ENCODE measurements around the gene SPDEF. TPM values are rescaled to one million over a fixed set of nuclear protein-coding genes. Genes with fewer than 3 reads are reported as not detected.

Gene SPDEF
- total and polyA plus RNA-seq, 2 experiments from 2014 or later: 0.69 TPM; not detected in 1

- no peaks in the 10 kb centered on the region for H3K36me3 Mint-ChIP-seq (ENCODE audit: low read depth)
Observed at GRCh38 chr6:34586327-34587040, 30.4 kb upstream of the SPDEF start.

GRCh38 chr6:34585512-34586061 is 29.5 kb upstream of the SPDEF start:
- H3K9me3 Mint-ChIP-seq: no peaks in the 10 kb centered on the region
- peaks cover 2% of the 10 kb centered on the region for H3K27me3 Mint-ChIP-seq (ENCODE audit: insufficient read depth, low read depth, poor library complexity)
- Histone ChIP-seq H2AFZ (no peak overlapping the region), H3F3A (replicated peaks; ENCODE audit: low read depth) (0 out of 2 replicates have a peak, but pooled peaks cover under 1% of the 10 kb centered on the region), H3K79me2 (replicated peaks; ENCODE audit: insufficient read depth) (no peaks in the 10 kb centered on the region), H3K4me1 (ENCODE audit: insufficient read depth) (peaks cover 8% of the 10 kb centered on the region; the same call in 1 of the 2 replicates), H3K27ac (ENCODE audit: low read depth) (no peak overlapping the region), H3K4me3 (no peak overlapping the region), H3K27me3 (ENCODE audit: insufficient read depth) (no peaks in the 10 kb centered on the region), H3K36me3 (ENCODE audit: insufficient read depth) (no peaks in the 10 kb centered on the region; the same call in 1 of the 2 replicates), H3K9me2 (ENCODE audit: insufficient read depth) (no peaks in the 10 kb centered on the region), H3K4me2 (no peak overlapping the region), H4K20me1 (replicated peaks; ENCODE audit: insufficient read depth) (peaks cover 15% of the 10 kb centered on the region)
- DNase-seq (ENCODE audit: low spot score) (no peak), ATAC-seq (no peak)
- H3K27ac Mint-ChIP-seq: no peak overlapping the region
- H3K4me3 Mint-ChIP-seq: no peak overlapping the region
- H3K36me3 Mint-ChIP-seq (ENCODE audit: low read depth): no peaks in the 10 kb centered on the region
- peaks cover 36% of the 10 kb centered on the region for H3K4me1 Mint-ChIP-seq
- TF ChIP-seq JUNB (IDR thresholded peaks at IDR 0.05; ENCODE audit: unreplicated experiment) (no peak), REST (IDR thresholded peaks at IDR 0.05; ENCODE audit: unreplicated experiment) (no peak), CREB1 (CRISPR knock-in tag; IDR thresholded peaks at IDR 0.05; ENCODE audit: low read depth) (no peak), ZNF114 (CRISPR knock-in tag; IDR thresholded peaks at IDR 0.05) (no peak), POLR2AphosphoS5 (IDR thresholded peaks at IDR 0.05; ENCODE audit: low read depth) (no peak), EZH2phosphoT487 (IDR thresholded peaks at IDR 0.05; ENCODE audit: unreplicated experiment) (no peak), ETS1 (IDR thresholded peaks at IDR 0.05) (no peak), ZNF462 (CRISPR knock-in tag; IDR thresholded peaks at IDR 0.05) (no peak)

More at GRCh38 chr6:34586327-34587040, 30.4 kb upstream of the SPDEF start:
- Mint-ChIP-seq H3K9me3 (no peaks in the 10 kb centered on the region), H3K27me3 (ENCODE audit: insufficient read depth, low read depth, poor library complexity) (peaks cover 2% of the 10 kb centered on the region), H3K27ac (peak overlapping the region; percentile 64; the same call in 1 of the 2 replicates), H3K4me1 (peaks cover 33% of the 10 kb centered on the region), H3K4me3 (no peak overlapping the region)
- Histone ChIP-seq H3K4me3 (no peak overlapping the region), H4K20me1 (replicated peaks; ENCODE audit: insufficient read depth) (peaks cover 15% of the 10 kb centered on the region), H3K27me3 (ENCODE audit: insufficient read depth) (no peaks in the 10 kb centered on the region), H3K27ac (ENCODE audit: low read depth) (peak overlapping the region; percentile 19; the same call in 1 of the 2 replicates), H3K4me2 (no peak overlapping the region), H2AFZ (no peak overlapping the region), H3K9me2 (ENCODE audit: insufficient read depth) (no peaks in the 10 kb centered on the region), H3K36me3 (ENCODE audit: insufficient read depth) (no peaks in the 10 kb centered on the region; the same call in 1 of the 2 replicates), H3K79me2 (replicated peaks; ENCODE audit: insufficient read depth) (peaks cover 3% of the 10 kb centered on the region; the same call in 1 of the 2 replicates), H3K4me1 (ENCODE audit: insufficient read depth) (peaks cover 8% of the 10 kb centered on the region; the same call in 1 of the 2 replicates), H3F3A (replicated peaks; ENCODE audit: low read depth) (no peaks in the 10 kb centered on the region)
- no peak for TF ChIP-seq POLR2AphosphoS5 (IDR thresholded peaks at IDR 0.05; ENCODE audit: low read depth)
- TF ChIP-seq ZNF331 (CRISPR knock-in tag; IDR thresholded peaks at IDR 0.05; ENCODE audit: low read depth): no peak
- TF ChIP-seq EZH2phosphoT487 (IDR thresholded peaks at IDR 0.05; ENCODE audit: unreplicated experiment): no peak
- TF ChIP-seq JUNB (IDR thresholded peaks at IDR 0.05; ENCODE audit: unreplicated experiment): no peak
- DNase-seq (ENCODE audit: low spot score) (no peak), ATAC-seq (peak; percentile 11)
